Subcutaneous adipose tissue (tissue), 4 donors: Measurements from ENCODE around the gene FBXO31. TPM values are rescaled to one million over a fixed set of nuclear protein-coding genes. Genes with fewer than 3 reads are reported as not detected.

ENCODE experiments used
- CTCF ChIP-seq: fragments of 450-650 bp; IDR thresholded peaks from one replicate; pipeline ENCODE4 v1.5.1; 2016; ENCODE audit warnings: low read depth, mild to moderate bottlenecking, control low read depth, antibody characterized with exemption, moderate library complexity
- total RNA-seq, 4 donors: library from RNA; depleted of rRNA; stranded (reverse); fragments of >200 nt; gene quantifications; one replicate each; pipeline ENCODE4 v1.1.0, GENCODE V29; 2016

The FBXO31 gene
- total RNA-seq, 4 donors from 2014 or later = 36.7 to 353 (median 76.1) TPM

- no peak for TF ChIP-seq CTCF
Measured at GRCh38 chr16:87291944-87292343, 91.6 kb downstream of the FBXO31 start.

GRCh38 chr16:87288753-87289362, 94.7 kb downstream of the FBXO31 start:
- no peak for TF ChIP-seq CTCF

GRCh38 chr16:87286839-87287626, 96.5 kb downstream of the FBXO31 start:
- no peak for TF ChIP-seq CTCF

- no peak for TF ChIP-seq CTCF
Measured at GRCh38 chr16:87284183-87284582, 99.4 kb downstream of the FBXO31 start.

GRCh38 chr16:87279094-87279658, 104.4 kb downstream of the FBXO31 start:
- no peak for TF ChIP-seq CTCF

- TF ChIP-seq CTCF = no peak
Measured at GRCh38 chr16:87278191-87279093, 105.1 kb downstream of the FBXO31 start.

Other genes with a start within 250 kb of the FBXO31 start
- 1 to 10 TPM; 1.3 to 6.2 (median 1.8) TPM for gene C16orf95, start 66.4 kb downstream of the FBXO31 start, total RNA-seq
- gene MAP1LC3B, start 8.6 kb upstream of the FBXO31 start, total RNA-seq = 100 to 1,000 TPM in 2 of 4 donors, 10 to 100 TPM in 2; 81.7 to 172 (median 101) TPM
- gene ZCCHC14, start 109.2 kb upstream of the FBXO31 start, total RNA-seq = 10 to 100 TPM; 15.6 to 21.1 (median 18.3) TPM
- under 1 TPM in 1 of 4 donors, not detected in 3; 0.38 TPM for gene JPH3, start 218.7 kb upstream of the FBXO31 start, total RNA-seq